Immature natural killer cell (primary cell): ENCODE results near the gene CCL2. TPM values are rescaled to one million over a fixed set of nuclear protein-coding genes. Genes with fewer than 3 reads are reported as not detected.

Experiments used
- DNase-seq, 3 donors: peaks; one replicate each; pipeline ENCODE4 v3.0.0; 2022; ENCODE audit warnings: mixed read lengths in 1 of 3
- H3K27ac Mint-ChIP-seq, 6 donors: one replicate each; pipeline ENCODE4 v1.8.0; 2020; ENCODE audit warnings: mixed read lengths in 6 of 6, mild to moderate bottlenecking in 5 of 6, inconsistent platforms in 4 of 6, moderate library complexity in 3 of 6
- H3K27me3 Mint-ChIP-seq, 3 donors: one replicate each; pipeline ENCODE4 v1.8.0; 2020 to 2021; ENCODE audit warnings: low read depth in 3 of 3, mild to moderate bottlenecking in 3 of 3, mixed read lengths in 3 of 3, moderate library complexity in 3 of 3, inconsistent platforms in 1 of 3
- H3K36me3 Mint-ChIP-seq, 3 donors: one replicate each; pipeline ENCODE4 v1.8.0; 2020; ENCODE audit warnings: mixed read lengths in 3 of 3, inconsistent platforms in 2 of 3, mild to moderate bottlenecking in 2 of 3
- H3K4me1 Mint-ChIP-seq, 2 donors: one replicate each; pipeline ENCODE4 v1.8.0; 2020; ENCODE audit warnings: inconsistent platforms in 2 of 2, mild to moderate bottlenecking in 2 of 2, mixed read lengths in 2 of 2, moderate library complexity in 1 of 2
- H3K4me3 Mint-ChIP-seq, 5 donors: one replicate each; pipeline ENCODE4 v1.8.0; 2020; ENCODE audit warnings: mild to moderate bottlenecking in 5 of 5, mixed read lengths in 5 of 5, inconsistent platforms in 3 of 5, moderate library complexity in 3 of 5
- H3K9me3 Mint-ChIP-seq, 6 donors: one replicate each; pipeline ENCODE4 v1.8.0; 2020; ENCODE audit warnings: mild to moderate bottlenecking in 6 of 6, mixed read lengths in 6 of 6, inconsistent platforms in 4 of 6, moderate library complexity in 3 of 6
- polyA plus RNA-seq, 3 donors: library from polyadenylated mRNA; unstranded; fragments of 300-500 nt; fragmentation: Illumina TruSeq; gene quantifications; one replicate each; pipeline ENCODE4 v1.2.3, GENCODE V29; 2021

The CCL2 gene
- polyA plus RNA-seq, 3 donors from 2014 or later, result 0.51 TPM; not detected in 2

DNA sequence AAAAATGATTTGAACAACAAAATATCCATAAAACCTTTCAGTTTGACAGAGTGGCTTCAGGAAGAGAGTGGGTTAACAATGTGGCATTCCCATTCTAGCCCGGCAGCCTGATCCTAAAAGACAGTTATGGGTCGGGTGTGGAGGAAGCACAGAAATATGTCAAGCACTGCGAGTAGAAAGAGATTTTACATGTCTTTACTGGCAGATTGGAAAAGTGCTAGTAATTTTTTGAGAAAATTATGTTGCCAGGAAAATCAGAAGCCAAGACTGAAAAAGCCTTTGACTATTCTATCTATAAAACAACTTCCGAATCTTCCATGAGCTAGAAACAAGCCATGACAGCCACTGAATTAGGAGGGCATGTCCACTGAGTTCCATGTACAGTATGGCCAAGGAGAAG lies 5.8 kb downstream of the CCL2 start:
- Mint-ChIP-seq H3K9me3 (peaks cover 0 to 1% (median 0%) of the 10 kb centered on the region in 6 donors), H3K27ac (no peak overlapping the region), H3K27me3 (peaks cover 8 to 14% (median 8%) of the 10 kb centered on the region in 3 donors), H3K4me3 (no peak overlapping the region), H3K4me1 (no peaks in the 10 kb centered on the region), H3K36me3 (no peaks in the 10 kb centered on the region)
- no peak for DNase-seq

DNA sequence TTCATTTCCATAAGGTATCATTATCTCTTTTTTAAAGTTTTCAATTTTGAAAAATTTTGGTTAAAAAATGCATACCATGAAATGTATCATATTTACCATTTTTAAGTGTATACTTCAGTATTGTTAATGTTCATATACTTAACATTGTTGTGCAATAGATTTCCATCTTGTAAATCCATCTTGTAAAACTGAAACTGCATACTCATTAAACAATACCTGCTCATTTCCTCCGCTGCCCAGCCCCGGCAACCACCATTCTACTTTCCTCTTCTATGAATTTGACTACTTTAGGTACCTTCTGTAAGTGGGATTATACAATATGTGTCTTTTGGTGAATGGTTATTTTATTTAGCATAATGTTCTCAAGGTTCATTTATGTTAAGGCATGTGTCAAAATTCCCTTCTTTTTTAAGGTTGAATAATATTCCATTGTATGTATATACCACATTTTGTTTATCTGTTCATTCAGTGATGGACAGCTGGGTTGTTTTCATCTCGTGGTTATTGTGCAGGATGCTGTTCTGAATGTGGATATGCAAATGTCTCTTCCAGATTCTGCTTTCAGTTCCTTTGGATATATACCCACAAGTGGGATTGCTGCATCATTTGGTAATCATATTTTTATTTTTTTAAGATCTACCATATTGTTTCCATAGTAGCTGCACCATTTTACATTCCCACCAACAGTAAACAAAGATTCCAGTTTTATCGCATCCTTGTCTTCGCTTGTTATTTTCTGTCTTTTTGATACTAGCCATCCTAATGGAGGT lies 6.7 kb downstream of the CCL2 start:
- Mint-ChIP-seq H3K4me1 (no peaks in the 10 kb centered on the region), H3K36me3 (no peaks in the 10 kb centered on the region), H3K27ac (no peak overlapping the region), H3K27me3 (peaks cover 4 to 16% (median 4%) of the 10 kb centered on the region in 3 donors), H3K9me3 (no peaks in the 10 kb centered on the region), H3K4me3 (no peak overlapping the region)
- DNase-seq, result no peak

DNA sequence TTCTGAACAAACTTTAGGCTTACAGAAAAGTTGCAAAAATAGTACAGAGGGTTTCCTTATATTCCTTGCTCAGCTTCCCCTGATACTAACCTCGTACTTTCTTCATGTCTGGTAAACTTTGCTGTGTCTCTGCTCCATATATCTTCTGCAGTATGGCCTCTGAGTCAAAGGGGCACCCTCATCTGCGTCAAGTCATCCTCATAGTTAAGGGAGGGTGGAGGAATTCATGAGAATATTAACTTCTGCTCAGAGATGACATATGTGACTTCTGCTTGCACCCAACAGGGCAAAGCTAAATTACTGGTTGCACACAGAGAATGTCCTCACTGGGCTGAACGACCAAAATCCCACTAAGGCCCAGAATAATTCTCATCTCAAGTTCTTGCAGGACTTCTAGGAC lies 10.6 kb downstream of the CCL2 start:
- peaks cover 0 to 14% (median 4%) of the 10 kb centered on the region in 3 donors for H3K27me3 Mint-ChIP-seq
- H3K4me1 Mint-ChIP-seq, result no peaks in the 10 kb centered on the region
- no peak for DNase-seq
- no peak overlapping the region for H3K27ac Mint-ChIP-seq
- H3K36me3 Mint-ChIP-seq, result no peaks in the 10 kb centered on the region
- H3K4me3 Mint-ChIP-seq, result no peak overlapping the region
- peaks cover 0 to 3% (median 0%) of the 10 kb centered on the region in 6 donors for H3K9me3 Mint-ChIP-seq

DNA sequence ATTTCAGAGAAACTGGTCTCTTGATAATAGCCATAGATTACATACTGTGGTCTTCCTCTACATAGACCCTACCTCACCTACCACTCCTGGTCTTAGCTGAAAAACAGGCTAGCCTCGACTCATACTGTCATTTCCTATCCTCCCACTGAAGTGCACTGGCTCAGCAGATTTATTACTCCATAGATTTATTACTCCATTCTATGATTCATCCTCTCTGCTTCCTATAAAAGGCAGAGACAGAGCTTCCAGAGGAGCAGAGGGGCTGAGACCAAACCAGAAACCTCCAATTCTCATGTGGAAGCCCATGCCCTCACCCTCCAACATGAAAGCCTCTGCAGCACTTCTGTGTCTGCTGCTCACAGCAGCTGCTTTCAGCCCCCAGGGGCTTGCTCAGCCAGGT lies 14.9 kb downstream of the CCL2 start, which contains the start of gene CCL7:
CCL7 (plus strand) TSS at position 253 of the 400 bp plus-strand sequence; CDS start at position 323, 70 bp downstream.
- Mint-ChIP-seq H3K27ac (no peak within 1 kb of the TSS), H3K27me3 (peaks cover 3 to 13% (median 9%) of the 10 kb centered on the region in 3 donors), H3K9me3 (peaks cover 0 to 3% (median 0%) of the 10 kb centered on the region in 6 donors), H3K36me3 (no peaks in the 10 kb centered on the region), H3K4me3 (no peak within 1 kb of the TSS), H3K4me1 (no peaks in the 10 kb centered on the region)
- no peak for DNase-seq

DNA sequence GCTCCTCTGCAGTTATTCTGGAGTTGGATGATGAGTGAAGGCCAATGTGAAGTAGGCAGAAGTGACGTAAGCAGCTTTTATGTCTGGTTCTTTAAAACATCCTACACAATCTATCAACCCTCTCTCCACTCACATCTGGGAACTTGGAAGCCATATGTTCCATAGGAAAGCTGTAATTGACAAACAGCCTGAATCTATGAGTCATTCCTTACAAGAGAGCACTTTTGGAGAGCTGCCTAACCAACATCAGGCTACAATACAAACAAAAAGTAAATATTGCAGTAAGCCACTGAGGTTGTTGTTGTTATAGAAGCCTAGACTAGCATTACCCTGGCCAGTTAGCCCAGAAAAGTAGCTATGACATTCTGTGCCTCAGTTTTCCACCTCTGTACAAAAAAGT lies 20.8 kb downstream of the CCL2 start:
- H3K27ac Mint-ChIP-seq, result no peak overlapping the region
- no peaks in the 10 kb centered on the region for H3K36me3 Mint-ChIP-seq
- no peaks in the 10 kb centered on the region for H3K4me1 Mint-ChIP-seq
- no peaks in the 10 kb centered on the region for H3K9me3 Mint-ChIP-seq
- H3K27me3 Mint-ChIP-seq, result peaks cover 3 to 18% (median 12%) of the 10 kb centered on the region in 3 donors
- DNase-seq, result no peak
- no peak overlapping the region for H3K4me3 Mint-ChIP-seq

DNA sequence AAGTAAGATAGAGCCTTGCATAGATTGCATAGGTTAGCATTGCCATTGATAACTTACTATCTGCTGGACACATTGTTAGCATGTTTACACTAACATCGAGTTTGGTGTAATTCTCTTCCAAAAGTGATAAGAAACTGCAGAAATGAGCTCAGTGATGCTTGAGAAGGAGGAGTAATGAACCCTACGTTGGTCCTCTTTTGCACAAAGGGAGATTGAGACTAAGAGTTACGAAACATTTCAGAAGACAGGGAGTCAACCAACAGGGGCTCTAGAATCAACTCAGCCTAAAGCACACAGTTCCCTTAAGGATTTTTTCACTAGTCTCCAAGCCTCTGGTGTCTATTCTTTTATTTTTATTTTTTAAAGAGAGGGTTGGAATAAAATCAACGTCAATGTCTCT lies 21.7 kb downstream of the CCL2 start:
- H3K4me3 Mint-ChIP-seq, result no peak overlapping the region
- H3K27me3 Mint-ChIP-seq, result peaks cover 3 to 22% (median 11%) of the 10 kb centered on the region in 3 donors
- DNase-seq, result no peak
- no peaks in the 10 kb centered on the region for H3K36me3 Mint-ChIP-seq
- H3K9me3 Mint-ChIP-seq, result no peaks in the 10 kb centered on the region
- no peaks in the 10 kb centered on the region for H3K4me1 Mint-ChIP-seq
- no peak overlapping the region for H3K27ac Mint-ChIP-seq

DNA sequence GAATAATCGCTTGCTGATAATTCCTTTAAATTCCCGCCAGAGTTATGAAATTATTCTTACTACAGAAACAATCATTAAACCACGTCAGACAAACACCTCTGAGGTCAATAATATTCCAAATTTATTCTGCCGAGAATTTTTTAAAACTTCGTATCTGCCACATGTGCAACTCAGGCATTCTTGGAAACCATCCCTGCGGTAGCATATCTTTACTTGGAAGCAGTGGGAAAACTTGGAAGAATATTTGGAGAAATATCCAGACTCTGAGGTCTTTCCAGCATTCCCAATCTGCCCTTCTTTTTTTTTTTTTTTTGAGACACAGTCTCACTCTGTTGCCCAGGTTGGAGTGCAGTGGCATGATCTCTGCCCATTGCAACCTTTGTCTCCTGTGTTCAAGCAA lies 28.5 kb downstream of the CCL2 start:
- Mint-ChIP-seq H3K9me3 (no peaks in the 10 kb centered on the region), H3K27me3 (peaks cover 7 to 19% (median 8%) of the 10 kb centered on the region in 3 donors), H3K4me1 (no peaks in the 10 kb centered on the region), H3K4me3 (no peak overlapping the region), H3K27ac (no peak overlapping the region), H3K36me3 (no peaks in the 10 kb centered on the region)
- no peak for DNase-seq

DNA sequence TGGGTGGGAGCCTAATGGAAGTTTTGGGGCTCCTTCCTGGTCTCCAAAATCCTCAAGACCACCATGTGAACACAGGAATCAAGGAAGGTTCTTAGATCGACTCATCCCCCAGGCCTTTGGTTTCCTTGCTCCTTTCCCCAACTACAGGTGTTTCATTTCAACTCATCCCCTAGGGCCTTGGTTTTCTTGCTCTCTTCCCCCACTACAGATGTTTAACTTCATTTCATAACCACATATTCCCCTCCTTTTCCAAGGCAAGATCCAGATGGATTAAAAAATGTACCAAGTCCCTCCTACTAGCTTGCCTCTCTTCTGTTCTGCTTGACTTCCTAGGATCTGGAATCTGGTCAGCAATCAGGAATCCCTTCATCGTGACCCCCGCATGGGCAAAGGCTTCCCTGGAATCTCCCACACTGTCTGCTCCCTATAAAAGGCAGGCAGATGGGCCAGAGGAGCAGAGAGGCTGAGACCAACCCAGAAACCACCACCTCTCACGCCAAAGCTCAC lies 30.3 kb downstream of the CCL2 start, which contains the start of gene CCL11:
CCL11 (plus strand) TSS at position 457 of the 507 bp plus-strand sequence. CDS start 67 bp downstream, outside the sequence.
- Mint-ChIP-seq H3K4me1 (no peaks in the 10 kb centered on the region), H3K27me3 (peaks cover 5 to 11% (median 8%) of the 10 kb centered on the region in 3 donors), H3K27ac (no peak within 1 kb of the TSS), H3K36me3 (no peaks in the 10 kb centered on the region), H3K4me3 (no peak within 1 kb of the TSS), H3K9me3 (no peaks in the 10 kb centered on the region)
- DNase-seq, result no peak

DNA sequence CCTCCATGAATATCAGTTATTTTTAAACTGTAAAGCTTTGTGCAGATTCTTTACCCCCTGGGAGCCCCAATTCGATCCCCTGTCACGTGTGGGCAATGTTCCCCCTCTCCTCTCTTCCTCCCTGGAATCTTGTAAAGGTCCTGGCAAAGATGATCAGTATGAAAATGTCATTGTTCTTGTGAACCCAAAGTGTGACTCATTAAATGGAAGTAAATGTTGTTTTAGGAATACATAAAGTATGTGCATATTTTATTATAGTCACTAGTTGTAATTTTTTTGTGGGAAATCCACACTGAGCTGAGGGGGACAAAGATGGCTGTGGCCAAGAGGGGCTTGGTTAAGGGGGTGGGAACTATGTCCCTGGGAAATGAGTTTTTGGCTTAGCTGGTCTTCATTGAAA lies 32.8 kb downstream of the CCL2 start:
- DNase-seq, result no peak

DNA sequence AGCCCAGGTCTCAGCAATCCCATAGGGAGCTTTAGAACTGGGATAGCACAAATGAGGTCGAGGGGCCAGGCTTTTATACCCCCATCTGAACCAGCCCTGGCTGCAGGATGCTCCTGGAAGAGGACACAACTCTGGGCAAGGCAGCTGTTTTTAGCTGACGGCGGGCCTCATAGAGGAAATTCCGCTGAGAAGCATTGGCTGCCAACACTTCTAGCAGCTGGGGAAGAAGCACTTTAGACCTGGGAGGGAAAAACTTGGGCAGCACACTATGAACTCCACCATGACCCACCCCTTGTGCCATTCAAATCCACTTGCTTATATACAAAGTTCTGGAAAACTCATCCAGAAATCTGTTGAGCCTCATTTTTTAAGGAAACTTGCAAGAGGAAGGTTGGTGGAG lies 35.5 kb downstream of the CCL2 start:
- H3K27ac Mint-ChIP-seq, result no peak overlapping the region
- H3K36me3 Mint-ChIP-seq, result no peaks in the 10 kb centered on the region
- DNase-seq, result no peak
- H3K4me3 Mint-ChIP-seq, result no peak overlapping the region
- no peaks in the 10 kb centered on the region for H3K9me3 Mint-ChIP-seq
- peaks cover 3 to 9% (median 3%) of the 10 kb centered on the region in 3 donors for H3K27me3 Mint-ChIP-seq
- no peaks in the 10 kb centered on the region for H3K4me1 Mint-ChIP-seq

More for the DNA sequence above, 32.8 kb downstream of the CCL2 start:
- no peaks in the 10 kb centered on the region for H3K9me3 Mint-ChIP-seq
- no peak overlapping the region for H3K4me3 Mint-ChIP-seq
- H3K4me1 Mint-ChIP-seq, result no peaks in the 10 kb centered on the region
- peaks cover 3 to 9% (median 8%) of the 10 kb centered on the region in 3 donors for H3K27me3 Mint-ChIP-seq
- H3K36me3 Mint-ChIP-seq, result no peaks in the 10 kb centered on the region
- H3K27ac Mint-ChIP-seq, result no peak overlapping the region

DNA sequence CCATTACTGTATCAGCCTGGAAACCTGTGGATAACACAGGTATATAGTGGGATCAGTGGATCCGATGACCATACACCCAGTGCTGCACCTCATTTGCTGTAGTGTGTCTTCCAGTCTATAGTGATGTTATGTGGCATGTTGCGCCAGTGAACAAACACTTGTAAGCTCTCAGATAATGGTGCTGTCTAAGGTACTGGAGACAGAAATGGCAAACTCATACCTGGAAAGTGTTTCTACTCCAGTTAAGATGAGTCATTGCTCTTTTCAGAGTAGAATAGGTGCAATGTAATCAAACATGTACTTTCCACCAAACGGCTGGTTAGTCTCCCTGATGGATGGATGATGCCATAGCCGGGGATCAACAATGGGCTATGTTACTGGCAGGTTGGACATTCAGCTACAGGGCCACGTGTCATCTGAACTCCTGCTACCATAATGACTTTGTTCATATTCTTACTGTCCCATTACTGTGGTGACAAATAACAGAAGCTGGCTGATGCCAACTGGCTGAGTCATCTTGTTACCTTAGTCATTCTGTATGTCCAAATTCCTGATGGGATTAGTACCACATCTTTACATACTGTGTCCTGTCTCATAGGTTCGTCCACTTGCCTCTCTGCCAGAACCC lies 36.8 kb downstream of the CCL2 start:
- H3K9me3 Mint-ChIP-seq, result no peaks in the 10 kb centered on the region
- no peaks in the 10 kb centered on the region for H3K4me1 Mint-ChIP-seq
- no peak for DNase-seq
- H3K27me3 Mint-ChIP-seq, result peaks cover 1 to 7% (median 3%) of the 10 kb centered on the region in 3 donors
- H3K36me3 Mint-ChIP-seq, result no peaks in the 10 kb centered on the region
- no peak overlapping the region for H3K4me3 Mint-ChIP-seq
- no peak overlapping the region for H3K27ac Mint-ChIP-seq

DNA sequence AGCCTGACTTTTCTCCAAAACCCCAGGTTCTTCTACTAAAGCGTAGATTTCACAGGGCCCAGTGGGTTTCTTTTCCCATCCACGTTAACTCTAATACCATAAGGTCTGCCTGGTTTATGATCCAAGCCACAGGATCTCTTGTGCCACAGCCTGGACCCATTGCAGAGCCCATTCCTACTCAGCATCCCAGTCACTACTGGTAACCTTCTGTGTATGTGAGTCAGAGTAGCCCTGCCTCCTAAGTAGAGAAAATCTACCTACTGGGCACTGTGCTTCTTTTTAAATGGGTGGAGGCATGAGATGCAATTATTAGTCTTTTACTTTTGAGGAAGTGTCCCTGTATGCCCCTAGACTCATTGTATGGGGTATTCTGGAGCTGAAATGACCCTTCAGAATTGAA lies 43.9 kb downstream of the CCL2 start:
- H3K27me3 Mint-ChIP-seq, result peaks cover 1 to 5% (median 2%) of the 10 kb centered on the region in 3 donors
- H3K27ac Mint-ChIP-seq, result no peak overlapping the region
- no peak overlapping the region for H3K4me3 Mint-ChIP-seq
- DNase-seq, result no peak
- no peaks in the 10 kb centered on the region for H3K36me3 Mint-ChIP-seq
- H3K9me3 Mint-ChIP-seq, result peaks cover 0 to 4% (median 0%) of the 10 kb centered on the region in 6 donors
- no peaks in the 10 kb centered on the region for H3K4me1 Mint-ChIP-seq

DNA sequence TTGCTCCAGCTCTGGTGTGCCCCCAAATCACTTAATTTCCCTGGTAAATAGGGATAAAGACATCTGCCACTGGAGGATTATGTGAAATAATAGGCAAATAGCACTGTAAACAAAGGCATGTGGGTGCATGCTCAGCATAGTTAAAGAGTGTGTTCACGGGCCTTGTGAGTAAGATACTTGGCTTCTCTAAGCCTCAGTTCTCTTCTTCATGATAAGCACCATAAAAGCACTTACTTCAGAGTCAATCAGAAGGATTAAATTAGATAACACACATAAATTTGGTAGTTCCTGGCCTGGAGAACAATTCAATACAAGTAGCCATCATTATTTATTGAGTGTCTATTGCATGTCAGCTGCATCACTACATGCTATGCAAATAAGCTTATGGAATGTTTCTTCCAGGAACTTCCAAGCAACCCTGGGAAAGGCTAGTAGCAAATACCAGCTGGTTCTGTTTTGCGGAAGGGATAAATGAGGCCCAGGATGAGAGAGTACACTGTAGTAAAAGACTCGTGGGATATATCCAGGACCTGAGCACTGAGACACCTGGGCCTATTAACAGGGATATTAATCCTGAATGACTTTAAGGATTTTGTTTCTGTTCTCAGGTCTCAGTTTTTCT lies 45.0 kb downstream of the CCL2 start:
- DNase-seq, result no peak

More for the DNA sequence above, 45.0 kb downstream of the CCL2 start:
- Mint-ChIP-seq H3K36me3 (no peaks in the 10 kb centered on the region), H3K9me3 (peaks cover 0 to 4% (median 0%) of the 10 kb centered on the region in 6 donors), H3K27me3 (peaks cover 1 to 5% (median 5%) of the 10 kb centered on the region in 3 donors), H3K4me3 (no peak overlapping the region), H3K27ac (no peak overlapping the region), H3K4me1 (no peaks in the 10 kb centered on the region)
